ENCODE data around the gene RALGAPB.

The RALGAPB gene

GRCh38 chr20:38551056-38551626 is 78.5 kb downstream of the RALGAPB start:
- no peak for DNase-seq

- no peak for DNase-seq
Observed at GRCh38 chr20:38554986-38555385, 82.3 kb downstream of the RALGAPB start.

GRCh38 chr20:38555395-38555794 is 82.8 kb downstream of the RALGAPB start:
- no peak for DNase-seq

GRCh38 chr20:38557174-38557573 is 84.5 kb downstream of the RALGAPB start:
- DNase-seq, result no peak

GRCh38 chr20:38558596-38559360 is 86.1 kb downstream of the RALGAPB start:
- no peak for DNase-seq

- no peak for DNase-seq
Observed at GRCh38 chr20:38559764-38560163, 87.1 kb downstream of the RALGAPB start.

- DNase-seq, result no peak
Observed at GRCh38 chr20:38563802-38564431, 91.3 kb downstream of the RALGAPB start.

- DNase-seq, result no peak
Observed at GRCh38 chr20:38564680-38565079, 92.0 kb downstream of the RALGAPB start.

- no peak for DNase-seq
Observed at GRCh38 chr20:38566036-38566598, 93.5 kb downstream of the RALGAPB start.

GRCh38 chr20:38569747-38570525 is 97.3 kb downstream of the RALGAPB start:
- no peak for DNase-seq

GRCh38 chr20:38573413-38573812 is 100.8 kb downstream of the RALGAPB start:
- DNase-seq, result no peak

- DNase-seq, result no peak
Observed at GRCh38 chr20:38579219-38579910, 106.7 kb downstream of the RALGAPB start.

GRCh38 chr20:38579921-38580320 is 107.3 kb downstream of the RALGAPB start:
- no peak for DNase-seq

GRCh38 chr20:38581013-38581412 is 108.4 kb downstream of the RALGAPB start, which contains the start of gene ADIG:
TSS of gene ADIG (plus strand) at chr20:38581197. CDS start at chr20:38581251, 54 bp downstream.
- no peak for DNase-seq

GRCh38 chr20:38581830-38582358 is 109.3 kb downstream of the RALGAPB start:
- DNase-seq, result no peak

- DNase-seq, result no peak
Observed at GRCh38 chr20:38583306-38583705, 110.7 kb downstream of the RALGAPB start.

GRCh38 chr20:38584099-38584763 is 111.6 kb downstream of the RALGAPB start:
- DNase-seq, result no peak

- no peak for DNase-seq
Observed at GRCh38 chr20:38585404-38586180, 112.9 kb downstream of the RALGAPB start.

GRCh38 chr20:38586181-38586525 is 113.5 kb downstream of the RALGAPB start:
- DNase-seq, result no peak

- DNase-seq, result no peak
Observed at GRCh38 chr20:38588303-38588702, 115.7 kb downstream of the RALGAPB start.

GRCh38 chr20:38589351-38589750 is 116.7 kb downstream of the RALGAPB start:
- no peak for DNase-seq
